DOHH2 (cell line): ENCODE data around the gene ARNT2.

Source experiments
- CTCF ChIP-seq: fragments of 200-600 bp; sonication (generic); IDR thresholded peaks from one replicate; pipeline ENCODE4 v1.5.1; 2014; ENCODE audit warnings: antibody characterized with exemption, mild to moderate bottlenecking, low read depth, low read length; ENCODE audit not compliant: poor library complexity, severe bottlenecking
- EZH2phosphoT487 ChIP-seq: fragments of 200-600 bp; sonication (generic); IDR thresholded peaks from 2 replicates; pipeline ENCODE4 v1.6.1; 2017; ENCODE audit warnings: borderline replicate concordance, mild to moderate bottlenecking, antibody characterized with exemption, low read length, moderate library complexity, mixed read lengths

GRCh38 chr15:80429964-80430363 lies 25.8 kb downstream of the ARNT2 start:
- no peak for TF ChIP-seq CTCF
- TF ChIP-seq EZH2phosphoT487 = no peak
